ENCODE data around the gene UST.

The UST gene

DNA sequence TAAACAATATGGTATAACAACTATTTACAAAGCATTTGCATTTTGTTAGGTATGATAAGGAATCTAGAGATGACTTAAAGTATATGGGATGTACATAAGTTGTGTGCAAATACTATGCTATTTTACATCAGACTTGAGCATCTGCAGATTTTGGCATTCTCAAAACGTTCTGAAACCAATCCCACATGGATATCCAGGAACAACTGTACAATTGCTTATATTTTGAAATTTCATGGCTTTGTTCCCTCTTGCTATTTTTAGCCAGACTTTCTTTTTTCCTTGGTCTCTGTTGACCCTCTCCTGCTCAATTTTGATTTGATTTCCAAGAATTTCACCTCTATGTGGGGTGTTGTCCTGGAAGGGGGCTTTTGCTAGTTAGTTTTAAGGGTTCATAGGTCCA lies 32.9 kb upstream of the UST start:
- TF ChIP-seq, protein P1, sequence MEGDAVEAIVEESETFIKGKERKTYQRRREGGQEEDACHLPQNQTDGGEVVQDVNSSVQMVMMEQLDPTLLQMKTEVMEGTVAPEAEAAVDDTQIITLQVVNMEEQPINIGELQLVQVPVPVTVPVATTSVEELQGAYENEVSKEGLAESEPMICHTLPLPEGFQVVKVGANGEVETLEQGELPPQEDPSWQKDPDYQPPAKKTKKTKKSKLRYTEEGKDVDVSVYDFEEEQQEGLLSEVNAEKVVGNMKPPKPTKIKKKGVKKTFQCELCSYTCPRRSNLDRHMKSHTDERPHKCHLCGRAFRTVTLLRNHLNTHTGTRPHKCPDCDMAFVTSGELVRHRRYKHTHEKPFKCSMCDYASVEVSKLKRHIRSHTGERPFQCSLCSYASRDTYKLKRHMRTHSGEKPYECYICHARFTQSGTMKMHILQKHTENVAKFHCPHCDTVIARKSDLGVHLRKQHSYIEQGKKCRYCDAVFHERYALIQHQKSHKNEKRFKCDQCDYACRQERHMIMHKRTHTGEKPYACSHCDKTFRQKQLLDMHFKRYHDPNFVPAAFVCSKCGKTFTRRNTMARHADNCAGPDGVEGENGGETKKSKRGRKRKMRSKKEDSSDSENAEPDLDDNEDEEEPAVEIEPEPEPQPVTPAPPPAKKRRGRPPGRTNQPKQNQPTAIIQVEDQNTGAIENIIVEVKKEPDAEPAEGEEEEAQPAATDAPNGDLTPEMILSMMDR (IDR thresholded peaks at IDR 0.05) = no peak

DNA sequence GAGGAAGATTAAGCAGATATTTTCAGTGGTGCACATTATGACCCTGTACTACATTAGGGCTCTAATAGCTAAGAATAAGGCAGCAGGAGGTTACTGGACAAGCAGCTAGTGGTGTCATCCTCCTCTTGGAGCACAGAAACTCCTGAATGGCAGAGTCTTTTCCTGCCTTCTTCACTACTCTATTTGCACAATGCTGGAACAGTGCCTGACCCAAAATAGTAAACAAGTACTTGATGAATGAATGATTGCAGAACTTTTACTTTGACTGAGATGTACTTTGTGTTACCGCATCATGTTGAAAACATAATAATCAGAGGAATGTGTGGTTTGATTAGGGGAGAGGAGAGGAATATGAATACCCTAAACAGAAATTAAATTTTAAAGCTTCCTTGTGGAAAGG lies 30.0 kb upstream of the UST start:
- H3K27ac ChIP-seq = no peak overlapping the region
- TF ChIP-seq ZFX (IDR thresholded peaks at IDR 0.05; ENCODE audit: borderline replicate concordance) = no peak
- TF ChIP-seq, protein P1 (IDR thresholded peaks at IDR 0.05) = no peak

More for the DNA sequence above, 32.9 kb upstream of the UST start:
- no peak overlapping the region for H3K27ac ChIP-seq

DNA sequence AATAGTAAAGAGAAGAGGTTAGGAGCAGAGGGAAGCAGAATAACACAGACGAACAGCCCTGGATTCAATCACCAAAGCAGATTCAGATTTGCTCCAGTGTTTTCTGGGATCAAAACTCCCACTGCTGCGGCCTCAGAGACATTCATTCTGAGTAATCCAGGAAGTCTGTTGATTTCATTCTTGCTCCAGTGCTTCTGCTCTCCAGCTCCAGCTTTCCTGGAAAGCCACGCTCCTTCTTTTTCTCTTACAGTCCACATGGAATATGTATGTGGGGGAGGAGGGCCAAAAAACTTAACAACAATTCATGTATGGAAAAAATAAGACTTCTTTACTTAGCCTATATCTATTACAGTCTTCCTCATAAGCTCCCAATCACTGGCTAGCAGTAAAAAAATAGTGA lies 26.4 kb upstream of the UST start:
- no peak overlapping the region for H3K27ac ChIP-seq
- TF ChIP-seq, protein P1 (IDR thresholded peaks at IDR 0.05) = no peak
- no peak for TF ChIP-seq ZFX (IDR thresholded peaks at IDR 0.05; ENCODE audit: borderline replicate concordance)

DNA sequence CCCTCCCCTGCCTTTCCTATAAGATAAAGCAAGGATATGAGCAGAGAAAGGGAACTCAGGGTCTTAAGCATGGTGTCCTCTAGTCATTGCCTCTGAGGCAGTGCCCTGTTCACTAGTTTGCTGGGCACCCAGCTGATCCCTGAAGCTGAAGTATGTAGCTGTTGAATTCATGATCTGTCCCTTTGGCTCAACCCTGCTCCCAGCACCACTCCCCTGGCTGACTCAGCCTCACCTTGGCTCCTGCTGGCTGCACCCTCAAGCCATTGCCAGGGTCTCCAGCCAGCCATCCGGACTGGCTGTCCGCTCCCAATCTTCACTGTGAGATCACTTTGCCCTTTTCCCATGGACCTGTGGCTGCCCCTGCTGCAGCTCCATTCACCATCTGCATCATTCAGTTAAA lies 25.9 kb upstream of the UST start:
- TF ChIP-seq, protein P1 (IDR thresholded peaks at IDR 0.05) = no peak
- no peak for TF ChIP-seq ZFX (IDR thresholded peaks at IDR 0.05; ENCODE audit: borderline replicate concordance)
- H3K27ac ChIP-seq = no peak overlapping the region

DNA sequence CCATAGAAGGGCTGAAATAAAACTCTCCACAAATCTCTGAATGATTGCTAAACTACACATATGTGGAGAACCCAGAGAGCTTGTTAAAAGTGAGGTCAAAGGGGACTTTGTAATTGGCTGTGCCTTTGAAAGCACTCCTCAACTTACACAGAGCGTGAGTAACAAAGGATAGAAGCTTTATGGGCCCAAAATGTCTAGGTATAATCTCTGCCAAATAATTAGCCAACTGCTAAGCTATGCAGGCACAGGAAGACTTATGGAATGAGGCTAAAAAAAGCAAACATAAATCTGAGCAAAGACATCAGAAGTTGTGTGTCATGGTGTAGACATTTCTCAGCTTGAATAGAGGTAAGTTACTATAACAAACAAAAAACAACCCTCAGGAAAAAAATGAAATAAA lies 23.3 kb upstream of the UST start:
- TF ChIP-seq, protein P1 (IDR thresholded peaks at IDR 0.05) = no peak
- no peak for TF ChIP-seq ZFX (IDR thresholded peaks at IDR 0.05; ENCODE audit: borderline replicate concordance)
- no peak overlapping the region for H3K27ac ChIP-seq

DNA sequence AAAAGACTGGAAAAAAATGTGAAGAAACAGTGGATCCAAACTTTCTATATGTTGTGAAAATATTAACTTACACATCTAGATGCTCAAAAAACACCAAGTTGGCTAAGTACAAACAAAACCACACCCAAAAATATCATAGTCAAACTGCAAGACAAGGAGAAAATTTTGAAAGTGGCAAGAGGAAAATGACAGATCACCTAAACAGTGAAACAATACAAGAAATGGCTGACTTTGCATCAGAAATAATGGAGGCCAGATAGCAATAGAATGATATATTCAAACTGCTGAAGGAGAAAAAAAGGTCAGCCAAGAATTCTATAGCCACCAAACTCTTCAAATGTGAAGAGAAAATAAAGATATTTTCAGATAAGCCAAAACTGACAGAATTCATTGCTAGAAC lies 22.4 kb upstream of the UST start:
- H3K27ac ChIP-seq = no peak overlapping the region
- TF ChIP-seq ZFX (IDR thresholded peaks at IDR 0.05; ENCODE audit: borderline replicate concordance) = no peak

DNA sequence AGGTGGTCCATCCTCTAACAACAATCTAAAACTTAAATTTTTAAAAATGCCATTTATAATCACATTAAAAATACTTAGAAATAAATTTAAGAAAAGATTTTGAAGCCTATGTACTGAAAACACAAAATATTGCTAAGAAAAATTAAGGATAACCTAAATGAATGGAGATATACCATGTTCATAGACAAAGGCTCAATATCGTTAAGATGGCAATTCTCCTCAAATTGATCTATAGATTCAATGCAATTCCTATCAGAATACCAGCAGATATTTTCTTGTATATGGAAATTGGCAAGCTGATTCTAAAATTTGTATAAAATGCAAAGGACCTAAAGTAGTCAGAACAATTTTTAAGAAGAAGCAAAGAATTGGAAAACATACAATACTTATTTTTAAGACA lies 19.7 kb upstream of the UST start:
- no peak for TF ChIP-seq ZFX (IDR thresholded peaks at IDR 0.05; ENCODE audit: borderline replicate concordance)
- TF ChIP-seq, protein P1 (IDR thresholded peaks at IDR 0.05) = no peak
- H3K27ac ChIP-seq = no peak overlapping the region

DNA sequence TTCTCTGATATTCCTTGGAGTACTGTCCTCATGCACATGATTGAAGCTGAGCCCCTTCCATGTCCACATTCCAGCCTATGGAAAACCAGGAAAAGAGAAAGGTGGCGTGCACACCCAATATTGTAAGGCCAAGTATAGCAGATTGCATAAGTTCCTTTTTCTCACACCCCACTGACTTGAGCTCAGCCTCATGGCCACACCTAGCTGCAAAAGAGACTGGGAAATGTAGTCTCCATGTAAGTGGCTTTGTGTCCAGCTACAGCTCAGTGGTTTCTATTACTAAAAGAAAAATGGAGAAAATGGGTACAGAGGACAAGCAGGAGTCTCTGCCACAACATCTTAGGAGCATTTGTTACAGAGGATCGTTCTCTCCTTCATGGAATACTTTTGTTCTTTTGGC lies 10.8 kb upstream of the UST start:
- H3K27ac ChIP-seq = no peak overlapping the region
- no peak for TF ChIP-seq ZFX (IDR thresholded peaks at IDR 0.05; ENCODE audit: borderline replicate concordance)
- TF ChIP-seq, protein P1 (IDR thresholded peaks at IDR 0.05) = no peak
